Mesenchymal stem cell (in vitro differentiated cells and primary cell): ENCODE results near the gene PPP3CA.

Source experiments
- DNase-seq: peaks from one replicate; pipeline ENCODE4 v3.0.0-alpha.2; 2013
- H2AFZ ChIP-seq: one replicate; pipeline ENCODE4 v1.6.1; 2013; ENCODE audit warnings: low read depth, mild to moderate bottlenecking, control low read depth, inconsistent platforms, low read length, moderate library complexity
- H2AK5ac ChIP-seq: 2 replicates; pipeline ENCODE4 v1.6.1; 2013; ENCODE audit warnings: low read length, moderate library complexity, mild to moderate bottlenecking, inconsistent platforms; ENCODE audit not compliant: severe bottlenecking
- H2BK120ac ChIP-seq: one replicate; pipeline ENCODE4 v1.6.1; 2013; ENCODE audit warnings: low read depth, mild to moderate bottlenecking, inconsistent platforms, low read length, moderate library complexity
- H2BK12ac ChIP-seq, 2 experiments: one replicate each; pipeline ENCODE4 v1.6.1; 2013; ENCODE audit warnings: inconsistent platforms in 2 of 2, low read length in 2 of 2, mild to moderate bottlenecking in 2 of 2, moderate library complexity in 2 of 2, control low read depth in 1 of 2
- H2BK15ac ChIP-seq: one replicate; pipeline ENCODE4 v1.6.1; 2013; ENCODE audit warnings: mild to moderate bottlenecking, low read depth, inconsistent platforms; ENCODE audit not compliant: poor library complexity, severe bottlenecking
- H2BK5ac ChIP-seq: 2 replicates; pipeline ENCODE4 v1.6.1; 2013; ENCODE audit warnings: low read depth, mild to moderate bottlenecking, low read length, control low read depth, inconsistent platforms; ENCODE audit not compliant: poor library complexity, severe bottlenecking
- H3K14ac ChIP-seq, 2 experiments: one replicate each; pipeline ENCODE4 v1.6.1; 2013; ENCODE audit warnings: inconsistent platforms in 2 of 2, low read length in 2 of 2, control low read depth in 1 of 2, mild to moderate bottlenecking in 1 of 2, moderate library complexity in 1 of 2
- H3K18ac ChIP-seq, 2 experiments: one replicate each; pipeline ENCODE4 v1.6.1; 2013; ENCODE audit warnings: inconsistent platforms in 2 of 2, low read length in 2 of 2, control low read depth in 1 of 2, low read depth in 1 of 2, mild to moderate bottlenecking in 1 of 2
- H3K23ac ChIP-seq, 2 experiments: one replicate each; pipeline ENCODE4 v1.6.1; 2013; ENCODE audit warnings: inconsistent platforms in 2 of 2, low read length in 2 of 2, mild to moderate bottlenecking in 2 of 2, moderate library complexity in 2 of 2, control low read depth in 1 of 2
- H3K27ac ChIP-seq: 2 replicates; pipeline ENCODE4 v1.5.1; 2013; ENCODE audit warnings: mild to moderate bottlenecking, moderate library complexity, low read length, control low read depth, inconsistent platforms; ENCODE audit not compliant: poor library complexity, severe bottlenecking
- H3K27me3 ChIP-seq, 2 experiments: 2 replicates each; pipeline versions ENCODE4 v1.6.1 to v1.7.0; 2013; ENCODE audit warnings: low read length in 2 of 2, mild to moderate bottlenecking in 2 of 2, moderate library complexity in 2 of 2, control low read depth in 1 of 2, inconsistent platforms in 1 of 2; ENCODE audit not compliant: control insufficient read depth in 1 of 2, insufficient read depth in 1 of 2
- H3K36me3 ChIP-seq, 2 experiments: 2 replicates each; pipeline versions ENCODE4 v1.6.1 to v1.7.0; 2013; ENCODE audit warnings: low read length in 2 of 2, control low read depth in 1 of 2, inconsistent platforms in 1 of 2, low read depth in 1 of 2, mild to moderate bottlenecking in 1 of 2; ENCODE audit not compliant: insufficient read depth in 2 of 2, control insufficient read depth in 1 of 2
- H3K4ac ChIP-seq, 2 experiments: one replicate each; pipeline ENCODE4 v1.6.1; 2013; ENCODE audit warnings: inconsistent platforms in 2 of 2, low read length in 2 of 2, mild to moderate bottlenecking in 2 of 2, moderate library complexity in 2 of 2, control low read depth in 1 of 2, low read depth in 1 of 2
- H3K4me1 ChIP-seq: 2 replicates; pipeline ENCODE4 v1.6.1; 2013; ENCODE audit warnings: low read depth, low read length, control low read depth; ENCODE audit not compliant: control insufficient read depth, insufficient read depth
- H3K4me2 ChIP-seq: 2 replicates; pipeline ENCODE4 v1.6.1; 2013; ENCODE audit warnings: low read length, mild to moderate bottlenecking, inconsistent platforms; ENCODE audit not compliant: poor library complexity, severe bottlenecking
- H3K4me3 ChIP-seq, 2 experiments: 2 replicates each; pipeline versions ENCODE4 v1.5.1 to v1.7.0; 2013; ENCODE audit warnings: low read length in 2 of 2, mild to moderate bottlenecking in 2 of 2, control low read depth in 1 of 2, low read depth in 1 of 2; ENCODE audit not compliant: insufficient read depth in 1 of 2
- H3K79me1 ChIP-seq: replicated peaks from 2 replicates; pipeline ENCODE4 v1.6.1; 2013; ENCODE audit warnings: mild to moderate bottlenecking, control low read depth, low read length, inconsistent platforms; ENCODE audit not compliant: poor library complexity, severe bottlenecking
- H3K9ac ChIP-seq: 2 replicates; pipeline ENCODE4 v1.7.0; 2013; ENCODE audit warnings: mild to moderate bottlenecking, low read length, moderate library complexity
- H3K9me3 ChIP-seq: 2 replicates; pipeline ENCODE4 v1.7.0; 2013; ENCODE audit warnings: mild to moderate bottlenecking, low read length; ENCODE audit not compliant: control insufficient read depth
- H4K8ac ChIP-seq: one replicate; pipeline ENCODE4 v1.6.1; 2013; ENCODE audit warnings: inconsistent platforms, mild to moderate bottlenecking, low read length, moderate library complexity
- H4K91ac ChIP-seq: one replicate; pipeline ENCODE4 v1.6.1; 2013; ENCODE audit warnings: mild to moderate bottlenecking, low read length, inconsistent platforms
- WGBS: methylation state at CpG from one replicate; pipeline ENCODE4 v1.1.7; 2013; ENCODE audit warnings: mixed read lengths; 5-methylcytosine and 5-hydroxymethylcytosine counted together

PPP3CA gene

DNA sequence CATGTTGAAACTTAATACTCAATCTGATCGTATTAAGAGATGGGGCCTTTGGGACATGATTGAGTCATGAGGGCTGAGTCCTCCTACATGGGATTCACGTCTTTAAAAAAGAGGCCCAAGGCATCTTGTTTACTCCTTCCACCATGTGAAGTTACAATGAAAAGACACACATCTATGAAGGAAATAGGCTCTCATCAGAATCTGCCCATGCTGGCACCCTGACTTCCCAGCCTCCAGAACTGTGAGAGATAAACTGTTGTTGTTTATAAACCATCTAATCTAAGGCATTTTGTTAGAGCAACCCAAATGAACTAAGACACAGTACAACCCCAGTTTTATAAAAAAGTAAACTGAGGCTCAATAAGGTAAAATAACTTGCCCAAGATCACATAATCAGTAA is 32.3 kb downstream of the PPP3CA start:
- no peaks in the 10 kb centered on the region for H3K4me1 ChIP-seq
- H3K14ac ChIP-seq: no peak overlapping the region
- H3K9ac ChIP-seq: no peak overlapping the region
- no peaks in the 10 kb centered on the region for H3K36me3 ChIP-seq
- 88% methylated on average over 2 of the region's 2 CpGs for WGBS
- H3K27ac ChIP-seq: no peak overlapping the region
- H3K18ac ChIP-seq: no peak overlapping the region
- no peak overlapping the region for H3K4ac ChIP-seq
- no peak overlapping the region for H2BK120ac ChIP-seq
- no peak overlapping the region for H3K4me2 ChIP-seq
- H2BK15ac ChIP-seq: no peak overlapping the region
- H3K9me3 ChIP-seq: peaks cover 4% of the 10 kb centered on the region
- no peak overlapping the region for H4K91ac ChIP-seq
- H2BK5ac ChIP-seq: no peak overlapping the region
- H2BK12ac ChIP-seq: no peak overlapping the region
- no peak overlapping the region for H2AK5ac ChIP-seq
- no peak for DNase-seq
- peaks cover 17% of the 10 kb centered on the region for H3K79me1 ChIP-seq
- H3K27me3 ChIP-seq: no peaks in the 10 kb centered on the region
- no peak overlapping the region for H3K4me3 ChIP-seq
- no peak overlapping the region for H3K23ac ChIP-seq
- no peak overlapping the region for H2AFZ ChIP-seq
- H4K8ac ChIP-seq: no peak overlapping the region

DNA sequence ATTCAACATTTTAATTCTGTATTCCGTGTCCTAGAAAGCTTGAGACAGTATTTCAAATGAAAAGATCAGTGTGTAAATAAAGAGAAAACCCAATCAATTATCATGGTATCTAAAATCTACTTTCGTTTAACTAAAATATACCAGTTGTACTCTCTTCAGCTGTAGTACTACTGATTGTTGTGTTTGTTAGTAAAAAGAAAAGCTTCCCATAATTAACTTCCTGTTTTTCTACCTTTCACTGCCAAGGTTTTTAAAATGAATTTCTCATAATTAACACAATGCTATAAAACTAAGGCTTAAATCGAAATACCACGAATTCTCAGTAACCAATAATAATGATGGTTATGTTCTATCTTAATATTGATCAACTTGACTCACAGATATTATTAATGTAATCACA is 37.4 kb downstream of the PPP3CA start:
- Histone ChIP-seq H3K4me2 (no peak overlapping the region), H2AK5ac (no peak overlapping the region), H3K18ac (no peak overlapping the region), H4K91ac (no peak overlapping the region), H2BK15ac (no peak overlapping the region), H2AFZ (no peak overlapping the region), H3K79me1 (peaks cover 22% of the 10 kb centered on the region), H4K8ac (no peak overlapping the region), H3K4me1 (peaks cover 2% of the 10 kb centered on the region), H3K27me3 (no peaks in the 10 kb centered on the region), H3K9me3 (no peaks in the 10 kb centered on the region), H3K23ac (no peak overlapping the region), H3K27ac (no peak overlapping the region), H2BK12ac (no peak overlapping the region), H3K9ac (no peak overlapping the region), H2BK5ac (no peak overlapping the region), H3K4me3 (no peak overlapping the region), H3K14ac (no peak overlapping the region), H3K4ac (no peak overlapping the region), H3K36me3 (no peaks in the 10 kb centered on the region), H2BK120ac (no peak overlapping the region)
- WGBS: 100% methylated on average over 2 of the region's 4 CpGs
- DNase-seq: no peak

DNA sequence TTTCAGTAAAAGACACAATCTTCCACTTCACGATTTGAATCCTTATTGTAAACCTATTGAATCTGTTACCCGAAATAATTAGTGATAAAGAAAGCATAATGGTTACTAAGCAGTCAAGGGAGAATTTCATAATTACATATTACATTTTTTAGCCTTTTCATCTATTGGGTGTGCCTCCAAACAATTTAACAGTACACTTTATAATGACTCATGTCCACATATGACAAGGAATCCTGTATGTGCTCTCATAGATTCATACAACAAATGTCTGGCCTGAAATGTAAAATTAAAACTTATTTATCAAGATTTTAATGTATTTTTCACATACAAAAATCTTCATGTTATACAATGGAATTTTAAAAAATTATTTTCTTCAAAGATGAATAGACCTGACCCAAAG is 39.4 kb downstream of the PPP3CA start:
- Histone ChIP-seq H3K27me3 (no peaks in the 10 kb centered on the region), H3K4me2 (no peak overlapping the region), H3K4me1 (peaks cover 2% of the 10 kb centered on the region), H3K23ac (no peak overlapping the region), H3K4me3 (no peak overlapping the region), H3K27ac (no peak overlapping the region), H3K79me1 (peaks cover 19% of the 10 kb centered on the region), H3K9me3 (no peaks in the 10 kb centered on the region), H2BK5ac (no peak overlapping the region), H3K14ac (no peak overlapping the region), H2BK12ac (no peak overlapping the region), H4K91ac (no peak overlapping the region), H2BK15ac (no peak overlapping the region), H2AFZ (no peak overlapping the region), H3K9ac (no peak overlapping the region), H3K36me3 (no peaks in the 10 kb centered on the region), H2BK120ac (no peak overlapping the region), H4K8ac (no peak overlapping the region), H3K18ac (no peak overlapping the region), H3K4ac (no peak overlapping the region), H2AK5ac (no peak overlapping the region)
- WGBS: no CpG with 5 or more reads among the region's 2 CpGs
- DNase-seq: no peak

DNA sequence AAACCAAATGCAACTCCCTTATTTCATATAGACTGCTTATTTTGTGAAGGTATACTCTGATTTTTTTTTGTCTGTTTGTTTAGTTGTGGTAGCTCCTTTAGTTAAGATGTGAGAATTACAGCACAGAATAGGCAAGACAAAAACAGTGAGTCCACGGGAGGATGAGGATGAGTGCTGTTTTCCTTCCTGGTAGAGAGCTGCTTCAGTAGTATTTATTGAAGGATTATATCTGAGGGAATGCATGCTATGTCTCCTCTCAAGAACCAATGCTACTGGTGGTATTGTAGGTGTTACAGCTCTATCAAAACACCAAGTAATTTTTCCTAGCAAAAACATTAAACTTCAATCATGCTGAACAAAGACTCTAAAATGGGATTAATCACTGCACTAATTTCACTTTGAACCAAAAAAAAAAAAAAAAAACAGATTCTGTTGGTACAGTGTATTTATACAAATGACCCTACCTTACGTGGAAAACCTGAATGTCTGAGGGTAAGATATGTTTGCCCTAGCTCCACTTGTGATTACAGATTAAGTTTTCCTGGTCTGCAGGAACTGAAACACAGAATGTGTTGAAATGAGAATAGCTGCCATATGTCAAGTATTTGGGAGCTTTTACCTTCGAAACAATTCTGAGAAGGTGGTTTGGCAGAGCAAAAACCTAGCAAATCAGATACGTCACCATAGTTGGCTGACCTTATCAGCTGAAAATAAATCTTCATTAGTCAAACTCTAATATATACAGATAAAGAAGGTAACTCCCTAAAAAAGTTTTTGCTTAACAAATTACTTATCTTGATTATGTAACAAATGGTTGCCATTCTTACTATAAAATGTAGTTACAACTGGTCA is 40.3 kb downstream of the PPP3CA start:
- no peak overlapping the region for H2BK120ac ChIP-seq
- no peak overlapping the region for H2BK15ac ChIP-seq
- H3K4me2 ChIP-seq: no peak overlapping the region
- no peak for DNase-seq
- H3K9me3 ChIP-seq: no peaks in the 10 kb centered on the region
- no peaks in the 10 kb centered on the region for H3K27me3 ChIP-seq
- H3K36me3 ChIP-seq: no peaks in the 10 kb centered on the region
- no peak overlapping the region for H3K4me3 ChIP-seq
- peaks cover 2% of the 10 kb centered on the region for H3K4me1 ChIP-seq
- no peak overlapping the region for H3K18ac ChIP-seq
- no peak overlapping the region for H3K9ac ChIP-seq
- H2BK12ac ChIP-seq: no peak overlapping the region
- no peak overlapping the region for H4K8ac ChIP-seq
- H3K23ac ChIP-seq: no peak overlapping the region
- H2AFZ ChIP-seq: no peak overlapping the region
- H3K79me1 ChIP-seq: peaks cover 19% of the 10 kb centered on the region
- no peak overlapping the region for H3K4ac ChIP-seq
- 53% methylated on average over 2 of the region's 4 CpGs for WGBS
- H2AK5ac ChIP-seq: no peak overlapping the region
- H4K91ac ChIP-seq: no peak overlapping the region
- no peak overlapping the region for H3K14ac ChIP-seq
- H2BK5ac ChIP-seq: no peak overlapping the region
- no peak overlapping the region for H3K27ac ChIP-seq
